ENCODE results near the gene FAM222A.

DNA sequence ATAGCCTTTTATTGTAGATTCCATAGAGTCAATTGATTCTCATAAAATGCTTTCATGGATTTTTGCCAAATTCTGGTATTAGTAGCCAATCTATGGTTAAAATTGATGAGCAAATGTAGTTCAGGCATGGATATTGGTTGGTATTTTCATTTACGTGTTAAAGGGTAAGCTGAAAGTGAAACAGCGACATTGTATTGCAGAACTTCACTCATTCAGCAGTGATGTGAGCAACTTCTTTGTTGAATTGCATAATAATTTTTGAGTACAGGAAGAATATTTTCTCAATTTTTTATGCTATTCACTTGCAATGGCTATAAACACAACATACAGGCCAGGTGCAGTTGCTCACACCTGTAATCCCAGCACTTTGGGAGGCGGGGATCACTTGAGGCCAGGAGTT, 24.2 kb upstream of the FAM222A start:
- TF ChIP-seq POLR2AphosphoS5 (IDR thresholded peaks at IDR 0.05), result no peak
- TF ChIP-seq, protein P1, sequence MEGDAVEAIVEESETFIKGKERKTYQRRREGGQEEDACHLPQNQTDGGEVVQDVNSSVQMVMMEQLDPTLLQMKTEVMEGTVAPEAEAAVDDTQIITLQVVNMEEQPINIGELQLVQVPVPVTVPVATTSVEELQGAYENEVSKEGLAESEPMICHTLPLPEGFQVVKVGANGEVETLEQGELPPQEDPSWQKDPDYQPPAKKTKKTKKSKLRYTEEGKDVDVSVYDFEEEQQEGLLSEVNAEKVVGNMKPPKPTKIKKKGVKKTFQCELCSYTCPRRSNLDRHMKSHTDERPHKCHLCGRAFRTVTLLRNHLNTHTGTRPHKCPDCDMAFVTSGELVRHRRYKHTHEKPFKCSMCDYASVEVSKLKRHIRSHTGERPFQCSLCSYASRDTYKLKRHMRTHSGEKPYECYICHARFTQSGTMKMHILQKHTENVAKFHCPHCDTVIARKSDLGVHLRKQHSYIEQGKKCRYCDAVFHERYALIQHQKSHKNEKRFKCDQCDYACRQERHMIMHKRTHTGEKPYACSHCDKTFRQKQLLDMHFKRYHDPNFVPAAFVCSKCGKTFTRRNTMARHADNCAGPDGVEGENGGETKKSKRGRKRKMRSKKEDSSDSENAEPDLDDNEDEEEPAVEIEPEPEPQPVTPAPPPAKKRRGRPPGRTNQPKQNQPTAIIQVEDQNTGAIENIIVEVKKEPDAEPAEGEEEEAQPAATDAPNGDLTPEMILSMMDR (IDR thresholded peaks at IDR 0.05), result no peak
